NCI-H1105 treated with DMSO at 0.1 percent for 48 hours (cell line): ENCODE data around the gene SAPCD2.

Source experiments
- DNase-seq: peaks from one replicate; lab custom pipeline; 2025; lab: John Stamatoyannopoulos, UW

SAPCD2 gene

DNA sequence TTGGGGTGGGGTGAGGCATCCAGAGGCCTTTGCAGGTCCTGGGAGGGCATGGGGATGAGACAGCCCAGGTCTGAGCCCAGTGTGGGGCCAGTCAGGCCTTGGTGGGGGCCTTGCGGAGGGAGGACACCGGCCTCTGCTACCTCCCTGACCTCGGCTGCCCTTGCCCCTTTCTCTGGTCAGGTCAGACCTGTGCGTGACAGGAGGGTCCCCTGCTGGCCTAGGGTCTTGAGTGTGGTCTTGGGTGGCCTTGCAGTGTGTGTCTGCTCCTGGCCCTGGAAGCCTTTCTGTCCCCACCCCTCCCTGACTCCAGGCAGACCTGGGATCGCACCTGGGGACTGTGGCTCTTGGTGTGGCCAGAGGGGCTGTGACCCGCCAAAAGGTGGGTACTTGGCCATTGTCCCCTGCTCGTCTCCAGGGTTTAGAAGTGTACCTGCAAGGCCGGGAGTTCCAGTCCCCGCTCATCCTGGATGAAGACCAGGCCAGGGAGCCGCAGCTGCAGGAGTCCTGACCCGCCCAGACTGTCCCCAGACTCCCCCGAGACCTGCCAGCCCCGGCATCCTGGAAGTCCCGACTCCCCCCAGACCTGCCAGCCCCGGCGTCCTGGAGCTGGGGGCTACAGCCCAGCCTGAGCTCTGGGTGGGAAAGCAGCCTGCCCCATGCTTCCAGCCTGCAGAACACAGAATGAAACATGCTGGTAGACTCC, 12.0 kb upstream of the SAPCD2 start:
- no peak for DNase-seq

DNA sequence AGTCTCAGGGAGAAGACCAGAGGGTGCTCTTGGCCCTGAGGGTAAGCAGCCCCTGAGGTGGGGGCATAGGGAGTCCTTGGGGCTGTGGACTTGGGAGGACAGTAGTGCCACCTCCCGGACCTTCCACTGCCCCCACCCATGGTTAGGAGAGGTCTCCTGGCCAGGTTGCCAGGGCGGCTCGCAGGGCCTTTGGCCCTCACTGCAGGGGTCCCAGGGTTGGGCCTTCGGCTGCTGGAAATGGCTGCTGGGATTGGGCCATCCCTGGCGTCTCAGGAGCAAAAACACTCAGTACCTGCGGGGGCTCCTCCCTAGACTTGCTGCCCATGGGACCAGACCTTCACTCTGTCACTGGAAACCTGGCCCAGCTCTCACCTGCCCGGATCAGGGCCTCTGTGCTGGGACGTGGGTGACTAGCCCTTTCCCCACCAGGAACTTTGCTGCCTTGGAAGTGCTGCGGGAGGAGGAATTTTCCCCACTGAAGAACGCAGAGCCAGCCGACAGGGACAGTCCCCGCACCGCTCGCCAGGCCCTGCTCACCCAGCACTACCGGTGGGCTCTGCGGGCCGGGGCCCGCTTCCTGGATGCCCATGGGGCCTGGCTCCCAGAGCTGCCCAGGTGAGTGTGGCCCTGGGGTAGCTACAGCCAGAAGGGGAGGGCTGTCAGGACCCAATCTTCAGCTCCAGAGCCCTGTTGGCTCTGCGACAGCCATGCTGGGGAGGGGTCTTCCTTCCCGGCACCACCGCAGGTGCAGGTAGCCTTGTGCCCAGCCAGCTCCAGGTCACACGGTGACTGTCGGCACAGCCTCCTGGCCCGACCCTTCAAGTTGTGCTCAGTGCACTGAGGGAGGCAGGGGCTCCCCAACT, 10.1 kb upstream of the SAPCD2 start:
- DNase-seq = no peak

GRCh38 chr9:137079401-137079787, 9.0 kb upstream of the SAPCD2 start:
- no peak for DNase-seq

GRCh38 chr9:137078701-137079400, 8.5 kb upstream of the SAPCD2 start:
- DNase-seq = no peak

- no peak for DNase-seq
These were observed 7.7 kb upstream of the SAPCD2 start for GRCh38 chr9:137077758-137078693.

- no peak for DNase-seq
These were observed 6.8 kb upstream of the SAPCD2 start, which contains the start of gene UAP1L1 for GRCh38 chr9:137077010-137077747. Gene UAP1L1, plus strand, starts transcription at chr9:137077517. Its CDS starts 16 bp downstream, at chr9:137077533.

DNA sequence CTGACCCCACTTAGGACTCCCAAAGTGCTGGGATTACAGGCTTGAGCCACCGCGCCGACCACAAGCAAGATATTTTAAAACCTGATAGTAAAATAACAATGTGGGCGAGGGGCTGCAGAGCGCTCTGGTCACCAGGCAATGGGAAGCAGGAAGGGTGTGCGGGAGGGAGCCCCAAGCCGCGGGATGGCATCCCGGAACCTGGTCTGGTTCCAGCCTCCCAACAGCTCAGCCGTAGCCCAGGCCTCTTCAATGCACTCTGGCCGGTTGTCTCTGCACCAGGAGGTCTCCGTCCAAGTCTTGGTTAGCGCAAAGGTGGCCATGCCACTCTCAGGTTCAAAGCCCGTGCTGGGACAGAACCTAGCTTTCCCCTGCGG, 6.3 kb upstream of the SAPCD2 start:
- DNase-seq = no peak

DNA sequence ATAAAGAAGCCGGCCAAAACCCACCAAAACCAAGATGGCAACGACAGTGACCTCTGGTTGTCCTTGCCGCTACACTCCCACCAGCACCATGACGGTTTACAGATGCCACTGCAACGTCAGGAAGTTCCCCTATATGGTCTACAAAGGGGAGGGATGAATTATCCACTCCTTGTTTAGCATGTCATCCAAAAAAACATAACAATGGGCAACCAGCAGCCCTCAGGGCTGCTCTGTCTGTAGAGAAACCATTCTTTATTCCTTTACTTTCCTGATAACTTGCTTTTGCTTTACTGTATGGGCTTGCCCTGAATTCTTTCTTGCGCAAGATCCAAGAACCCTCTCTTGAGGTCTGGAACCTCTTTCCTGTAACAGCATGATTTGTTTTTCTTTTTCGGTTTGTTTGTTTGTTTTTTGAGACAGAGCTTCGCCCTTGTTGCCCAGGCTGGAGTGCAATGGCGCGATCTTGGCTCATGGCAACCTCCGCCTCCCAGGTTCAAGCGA, 5.0 kb upstream of the SAPCD2 start:
- DNase-seq = no peak

GRCh38 chr9:137074657-137075274, 4.4 kb upstream of the SAPCD2 start:
- no peak for DNase-seq

GRCh38 chr9:137073992-137074399, 3.6 kb upstream of the SAPCD2 start:
- no peak for DNase-seq

- no peak for DNase-seq
These were observed 925 bp upstream of the SAPCD2 start for GRCh38 chr9:137071282-137071681.

DNA sequence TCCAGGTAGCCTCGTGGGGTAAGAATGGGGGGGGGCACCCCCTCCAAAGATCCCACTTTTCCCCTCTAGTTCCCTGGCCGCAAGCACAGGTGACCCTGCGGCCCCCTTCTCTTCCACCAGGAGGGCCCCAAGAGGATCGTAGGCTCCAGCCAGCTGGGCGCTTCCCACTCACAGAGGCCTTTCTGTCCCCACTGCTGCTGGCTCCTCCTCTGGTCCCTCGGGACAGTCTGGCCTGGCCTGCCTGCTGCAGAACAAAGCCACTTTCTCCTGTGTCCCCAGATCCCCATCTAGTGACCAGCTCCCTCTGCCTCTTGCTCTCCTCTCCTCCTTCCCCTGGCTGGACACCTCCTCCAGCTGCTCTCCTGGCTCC, 534 bp upstream of the SAPCD2 start:
- no peak for DNase-seq

DNA sequence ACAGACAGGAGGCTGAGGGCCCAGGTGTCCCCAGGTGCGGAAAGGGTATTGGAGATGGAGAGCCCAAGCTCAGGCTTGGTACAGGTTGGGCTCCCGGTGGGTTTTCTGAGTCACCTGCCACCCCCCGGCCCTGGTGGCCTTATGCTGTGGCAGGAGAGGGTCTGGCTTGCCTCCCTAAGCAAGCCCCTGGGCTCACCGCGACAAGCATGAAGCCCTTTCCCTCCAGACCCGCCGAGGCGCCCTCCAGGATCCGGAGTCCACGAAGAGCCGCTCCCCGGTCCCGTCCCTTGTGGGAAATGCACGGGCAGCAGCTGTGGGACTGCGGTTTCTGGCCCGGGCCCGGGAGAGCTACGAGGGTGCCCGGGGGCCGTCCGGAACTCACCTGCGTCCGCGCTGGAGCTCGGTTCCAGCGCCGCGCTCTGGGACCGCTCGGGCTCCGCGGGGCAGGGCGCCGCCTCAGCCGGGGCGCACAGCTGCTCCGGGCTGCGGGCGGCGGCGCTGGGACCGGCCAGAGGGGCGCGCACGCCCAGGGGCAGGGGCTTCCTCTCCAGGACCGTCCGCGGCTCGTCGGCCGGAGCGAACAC, 757 bp downstream of the SAPCD2 start:
- peak; percentile 20 for DNase-seq

GRCh38 chr9:137068539-137069507, 1.5 kb downstream of the SAPCD2 start:
- no peak for DNase-seq

- DNase-seq = peak; percentile 56
These were observed 2.4 kb downstream of the SAPCD2 start for GRCh38 chr9:137067860-137068538.

DNA sequence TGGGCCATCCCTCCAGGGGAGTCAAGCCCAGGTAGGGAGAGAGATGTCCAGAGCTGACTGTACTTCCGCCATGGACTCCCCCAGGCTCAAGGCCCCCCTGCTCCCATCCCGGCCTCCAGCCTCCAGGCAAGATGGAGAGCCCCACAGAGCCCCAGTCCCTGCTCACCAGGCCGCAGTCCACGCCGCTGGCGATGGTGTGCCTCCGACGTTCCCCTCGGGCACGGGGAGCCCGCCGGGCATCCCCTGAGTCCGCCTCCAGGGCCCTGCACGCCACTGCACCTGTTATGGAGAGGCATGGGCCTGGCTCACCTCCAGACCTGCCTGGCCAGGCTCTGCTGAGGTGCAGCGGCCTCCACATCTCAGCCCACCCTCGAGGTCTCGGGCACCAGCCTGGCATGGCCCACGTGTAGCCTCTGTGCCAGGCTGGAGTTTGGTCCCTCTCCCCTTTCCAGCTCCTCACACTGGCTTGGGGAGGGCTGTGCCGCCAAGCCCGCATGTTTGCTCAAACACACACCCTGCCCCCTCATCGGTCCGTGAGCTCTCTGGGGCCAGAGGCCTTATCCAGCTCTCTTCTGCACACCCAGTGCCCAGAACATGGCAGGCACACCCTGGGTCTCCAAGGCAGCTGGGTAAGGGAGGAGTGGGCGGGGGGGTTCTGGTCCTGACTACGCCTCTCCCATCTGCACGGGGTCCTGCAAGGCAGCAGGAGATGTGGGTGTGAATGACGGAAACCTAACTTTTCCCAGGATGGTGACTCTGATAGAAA, 4.1 kb downstream of the SAPCD2 start:
- DNase-seq = no peak

DNA sequence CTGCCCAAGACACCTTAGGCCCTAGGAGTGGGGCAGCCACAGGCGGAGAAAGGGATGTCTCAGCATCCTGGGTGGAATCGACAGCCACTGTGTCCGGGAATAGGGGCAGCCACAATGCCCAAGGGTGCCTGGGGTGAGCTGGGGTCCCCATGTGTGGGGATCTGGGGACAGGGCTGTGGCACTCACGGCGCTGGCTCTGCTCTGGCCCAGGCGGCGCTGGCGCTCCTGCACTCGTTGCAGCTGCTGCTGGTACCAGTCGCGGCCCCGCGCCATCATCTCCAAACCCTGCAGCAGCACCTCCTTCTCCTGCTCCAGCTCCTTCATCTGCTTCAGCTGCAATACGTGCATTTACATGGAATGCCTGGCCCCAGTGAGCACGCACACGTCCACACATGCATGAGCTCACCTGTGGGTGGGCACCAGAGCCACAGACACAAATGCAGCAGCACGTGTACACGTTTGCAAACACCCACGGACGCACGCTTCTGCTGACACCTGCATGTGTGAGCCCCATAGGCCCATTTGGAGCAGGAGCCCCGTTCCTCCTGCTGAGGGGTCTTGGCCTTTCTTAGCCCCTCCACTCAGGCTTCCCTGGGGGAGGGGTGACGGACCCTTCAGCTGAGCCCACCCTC, 4.9 kb downstream of the SAPCD2 start:
- no peak for DNase-seq
